A549 (cell line): ENCODE data around the gene ATF6B.

Source experiments
- CHD4 ChIP-seq: fragments of 200-600 bp; sonication (generic); IDR thresholded peaks from 2 replicates; pipeline ENCODE4 v1.6.1; 2016; ENCODE audit warnings: antibody characterized with exemption, mild to moderate bottlenecking, borderline replicate concordance
- CTCF ChIP-seq: fragments of >200 bp; sonication (Bioruptor Twin); formaldehyde crosslinking; IDR thresholded peaks from 3 replicates; pipeline ENCODE4 v1.5.1; 2016
- ELK1 ChIP-seq: fragments of 150-350 bp; IDR thresholded peaks from 2 replicates; pipeline ENCODE4 v1.6.1; 2014; ENCODE audit warnings: low read depth, mild to moderate bottlenecking, low read length
- RFX5 ChIP-seq: fragments of 450-650 bp; IDR thresholded peaks from 2 replicates; pipeline ENCODE4 v1.7.1; 2014; ENCODE audit warnings: antibody characterized with exemption, mild to moderate bottlenecking, moderate library complexity

GRCh38 chr6:32152769-32153563 is 24.9 kb upstream of the ATF6B start:
- no peak for TF ChIP-seq ELK1
- TF ChIP-seq CHD4 = no peak
- TF ChIP-seq RFX5 = no peak
- TF ChIP-seq CTCF = no peak
